GM18909 (cell line): ENCODE results near the gene ZNF740.

Experiments
- ATAC-seq: cut with Tn5 transposase; IDR thresholded peaks from one replicate; pipeline ENCODE4 v1.9.1; 2021; ENCODE audit warnings: mild to moderate bottlenecking; ENCODE audit not compliant: unreplicated experiment, poor library complexity

Gene ZNF740

DNA sequence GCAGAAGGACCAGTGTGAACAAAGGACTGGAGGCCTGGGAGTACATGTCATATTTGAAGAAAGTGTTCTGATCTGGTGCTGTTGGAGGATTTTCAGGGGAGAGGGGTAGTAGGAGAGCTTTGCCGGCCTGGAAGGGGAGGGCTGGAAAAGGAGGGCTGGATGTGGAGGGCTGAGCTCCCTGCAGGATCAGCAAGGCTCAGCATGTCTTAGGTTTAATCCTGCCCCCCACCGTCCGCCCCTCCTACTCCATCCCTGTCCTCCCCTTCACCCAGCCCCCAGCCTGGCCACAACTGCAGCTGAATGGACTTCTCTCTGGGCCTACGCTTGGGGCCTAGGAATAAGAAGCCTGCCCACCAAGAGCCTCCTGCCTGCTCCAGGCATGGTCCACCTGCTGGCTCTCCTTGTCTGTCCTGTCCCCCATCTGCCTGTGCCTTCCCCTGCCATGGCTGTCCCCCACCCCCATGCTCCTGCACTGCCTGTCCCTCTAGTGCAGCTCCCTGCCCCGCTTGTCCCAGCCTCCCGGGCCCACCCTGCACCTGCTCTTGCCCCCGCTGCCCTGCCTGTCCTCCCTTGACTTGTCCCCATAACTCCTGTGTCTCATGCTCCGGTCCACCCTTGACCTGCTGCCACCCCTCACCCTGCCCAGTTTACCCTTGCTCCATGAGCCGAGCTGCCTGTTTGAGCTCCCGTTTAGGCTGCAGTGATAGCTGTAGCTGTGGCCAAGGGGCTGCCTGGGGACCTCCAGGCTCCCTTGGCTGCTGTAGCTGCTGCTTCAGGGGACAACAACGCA is 61.3 kb downstream of the ZNF740 start:
- no peak for ATAC-seq

DNA sequence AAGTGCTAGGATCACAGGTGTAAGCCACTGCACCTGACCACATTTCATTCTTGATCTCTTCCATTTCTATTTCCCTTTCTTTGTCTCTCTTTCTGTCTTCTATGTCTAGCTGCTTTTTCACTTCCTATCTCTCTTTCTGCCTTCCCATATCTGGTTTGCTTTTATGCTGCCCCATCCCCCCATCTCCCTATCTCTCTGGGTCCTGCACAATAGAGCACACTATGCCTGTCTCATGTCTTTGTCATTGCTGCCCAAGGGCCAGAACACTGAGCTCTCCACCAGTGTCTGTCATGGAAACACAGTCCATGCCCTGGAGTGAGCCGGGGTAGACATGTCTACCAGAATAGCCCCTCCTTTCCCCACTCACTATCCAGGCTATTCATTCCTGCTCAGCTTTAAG is 63.8 kb downstream of the ZNF740 start:
- no peak for ATAC-seq
